D341Med (cell line): ENCODE measurements around the gene SLC25A13.

Experiments used
- DNase-seq: peaks from one replicate; pipeline ENCODE4 v3.0.0; 2012; ENCODE audit warnings: low spot score

Gene SLC25A13

DNA sequence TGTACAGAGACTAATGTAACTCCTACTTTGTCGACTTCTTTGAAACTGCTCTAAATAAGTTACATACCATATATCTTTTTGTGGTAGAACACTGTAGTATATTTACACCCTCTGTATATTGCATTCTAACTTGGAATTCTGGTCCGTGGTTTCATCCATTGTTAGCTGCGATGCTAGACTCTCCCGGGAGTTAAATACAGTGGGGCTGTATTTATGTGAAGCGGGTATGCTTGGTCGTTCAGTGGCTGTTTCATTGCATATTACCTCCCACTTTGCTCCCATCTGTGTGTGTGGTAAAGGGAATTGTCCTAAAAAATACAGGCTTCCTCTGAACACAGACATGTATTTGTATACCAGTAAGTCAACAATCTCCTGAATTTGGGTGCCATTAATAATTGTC is 231.1 kb downstream of the SLC25A13 start:
- DNase-seq, result no peak

DNA sequence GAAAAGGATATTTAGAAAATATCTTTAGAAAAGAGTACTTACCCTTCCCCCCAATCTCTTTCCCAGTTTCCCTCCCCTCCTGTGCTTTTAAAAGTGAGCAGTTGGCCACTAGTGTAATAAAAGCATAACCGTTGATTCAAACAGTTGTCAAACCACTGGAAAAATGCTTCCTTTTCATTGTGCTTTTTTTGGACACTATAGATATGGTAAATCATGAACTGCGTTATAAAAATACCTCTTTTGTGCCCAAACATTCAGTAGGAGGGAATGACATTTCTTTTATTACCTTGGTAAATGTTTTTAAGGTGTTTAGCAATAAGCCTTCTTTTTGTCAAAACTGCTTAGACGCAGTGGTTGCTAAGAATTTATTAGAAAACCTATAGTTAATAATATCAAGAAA is 232.4 kb downstream of the SLC25A13 start:
- no peak for DNase-seq

DNA sequence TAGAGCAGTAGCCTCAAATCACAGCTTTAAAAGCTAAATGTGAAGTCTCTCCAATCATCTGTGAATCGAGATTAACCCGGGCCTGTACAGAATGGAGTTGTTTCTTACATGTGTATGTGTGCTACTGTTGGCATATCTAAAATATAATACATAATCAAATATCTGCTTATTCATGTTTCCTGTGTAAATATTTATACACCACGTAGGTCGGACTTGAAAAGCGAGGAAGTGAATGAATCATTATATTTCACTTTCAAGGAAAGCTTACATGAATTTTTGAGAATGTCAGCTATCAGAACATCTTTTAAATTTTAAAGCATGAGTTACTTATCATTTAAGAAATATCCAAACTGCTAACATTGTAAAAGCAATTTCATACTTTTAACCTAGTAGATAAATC is 233.3 kb downstream of the SLC25A13 start:
- no peak for DNase-seq

DNA sequence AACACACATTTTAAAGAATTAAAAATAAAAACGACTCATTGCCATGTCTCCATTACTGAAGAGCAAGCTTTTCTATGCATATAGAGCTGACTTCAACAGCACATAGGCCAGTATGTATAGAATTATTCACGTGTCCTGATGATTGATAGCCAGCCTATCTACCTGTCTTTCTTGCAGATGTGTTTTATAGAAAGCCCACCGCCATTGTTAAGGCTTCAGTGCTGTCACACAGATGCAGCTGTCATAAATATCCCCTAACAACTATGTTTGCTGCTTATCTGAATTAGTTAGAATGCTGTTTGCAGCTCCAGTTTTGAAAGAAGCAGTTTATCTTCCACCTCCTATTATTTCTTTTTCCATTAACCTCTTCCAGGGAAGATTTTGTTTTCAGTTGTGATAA is 235.9 kb downstream of the SLC25A13 start:
- no peak for DNase-seq

GRCh38 chr7:96084881-96085553 is 236.9 kb downstream of the SLC25A13 start:
- DNase-seq, result no peak

GRCh38 chr7:96080027-96080426 is 241.9 kb downstream of the SLC25A13 start:
- no peak for DNase-seq

DNA sequence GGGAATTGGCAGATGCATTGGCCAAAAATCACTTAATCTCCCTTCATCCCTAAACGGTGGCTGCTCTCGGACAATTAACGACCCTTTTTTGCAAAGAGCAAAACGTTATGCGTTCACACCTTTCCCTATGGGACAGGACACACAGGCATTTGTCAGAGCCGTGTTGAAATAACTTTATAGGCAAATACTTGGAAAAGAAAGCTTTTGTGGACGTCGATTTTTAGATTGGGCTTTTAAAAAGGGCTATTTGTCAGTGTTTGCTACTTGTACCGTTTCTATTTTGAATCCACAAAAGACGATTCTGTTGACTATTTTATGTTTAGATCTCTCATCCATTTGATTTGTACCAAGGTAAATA is 245.6 kb downstream of the SLC25A13 start:
- no peak for DNase-seq

DNA sequence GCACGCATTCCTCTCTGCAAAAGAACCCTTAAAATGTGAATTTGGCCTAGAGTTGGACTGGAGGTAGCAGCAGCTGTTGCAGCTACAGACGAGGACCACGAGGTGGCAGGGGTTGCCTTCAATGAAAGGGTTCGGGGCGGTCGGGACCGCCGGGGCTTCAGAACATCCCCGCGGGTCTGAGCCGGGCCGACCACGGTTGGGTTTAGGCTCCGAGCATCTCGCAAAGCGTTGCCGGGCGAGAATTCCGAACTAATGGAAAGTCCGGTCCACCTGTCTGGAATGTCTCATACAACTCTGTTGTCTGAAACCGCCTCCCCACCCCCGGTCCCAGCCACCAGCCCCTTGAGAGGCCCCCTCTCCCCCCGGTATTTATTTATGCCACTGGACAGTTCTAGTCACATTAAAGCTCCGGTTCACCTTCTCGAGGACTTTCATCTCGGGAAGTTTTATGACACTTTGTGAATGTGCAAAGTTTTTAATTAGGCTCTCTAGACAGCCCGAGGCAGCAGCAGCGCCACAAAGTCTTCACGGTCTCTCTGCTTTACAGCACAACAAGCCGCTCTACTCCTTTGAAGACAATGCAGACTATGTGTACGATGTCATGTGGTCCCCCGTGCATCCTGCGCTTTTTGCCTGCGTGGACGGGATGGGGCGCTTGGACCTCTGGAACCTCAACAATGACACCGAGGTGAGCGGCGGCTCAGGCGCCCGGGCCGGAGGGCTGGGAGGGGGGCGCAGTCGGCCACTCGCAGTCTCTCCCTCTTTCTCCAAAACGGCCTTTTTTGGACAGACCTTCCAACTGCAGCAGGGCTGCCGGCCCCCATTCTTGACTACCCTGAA is 246.2 kb downstream of the SLC25A13 start:
- DNase-seq, result peak; percentile 83

DNA sequence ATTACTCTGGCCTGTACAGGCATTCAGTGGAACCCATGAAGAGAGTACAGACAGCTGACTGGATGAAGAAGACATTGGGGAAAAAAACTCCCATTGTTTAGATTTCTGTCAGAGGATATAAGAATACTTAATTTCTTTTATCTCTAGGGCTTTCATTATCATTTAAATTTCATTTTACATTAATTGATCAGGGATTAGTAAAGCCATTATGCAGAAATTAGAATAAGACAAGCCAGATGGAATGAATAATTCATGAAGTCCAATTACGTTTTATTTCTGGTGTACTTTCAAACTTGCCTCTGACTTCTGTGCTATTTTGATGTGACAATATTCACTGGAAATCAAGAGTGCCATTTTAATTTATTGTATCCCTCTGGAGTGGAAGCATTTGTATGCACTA is 247.0 kb downstream of the SLC25A13 start:
- DNase-seq, result no peak
